IPS DF 6.9 (cell line): ENCODE measurements around the gene DCDC2C.

Experiments
- DNase-seq: peaks from one replicate; pipeline ENCODE4 v3.0.0-alpha.2; 2013; ENCODE audit warnings: low read depth, low spot score
- H3K27ac ChIP-seq: one replicate; pipeline ENCODE4 v1.5.1; 2013; ENCODE audit warnings: low read length, control low read depth
- H3K27me3 ChIP-seq: 2 replicates; pipeline ENCODE4 v1.6.1; 2013; ENCODE audit warnings: mild to moderate bottlenecking, low read length; ENCODE audit not compliant: control insufficient read depth, insufficient read depth
- H3K36me3 ChIP-seq: 2 replicates; pipeline ENCODE4 v1.6.1; 2013; ENCODE audit warnings: low read length; ENCODE audit not compliant: control insufficient read depth, insufficient read depth
- H3K4me1 ChIP-seq: 2 replicates; pipeline ENCODE4 v1.6.1; 2013; ENCODE audit warnings: low read length; ENCODE audit not compliant: control insufficient read depth, insufficient read depth
- H3K4me3 ChIP-seq: 2 replicates; pipeline ENCODE4 v1.5.1; 2013; ENCODE audit warnings: mild to moderate bottlenecking, low read length
- H3K9me3 ChIP-seq: 2 replicates; pipeline ENCODE4 v1.6.1; 2013; ENCODE audit warnings: low read length, inconsistent platforms; ENCODE audit not compliant: control insufficient read depth, insufficient read depth
- WGBS: extraction: QIAGEN DNeasy Blood & Tissue Kit; methylation state at CpG from one replicate; pipeline ENCODE4 v1.1.7; 2013; ENCODE audit warnings: mixed read lengths, missing lambda C conversion rate; ENCODE audit not compliant: insufficient read length, insufficient coverage; 5-methylcytosine and 5-hydroxymethylcytosine counted together

Gene DCDC2C

DNA sequence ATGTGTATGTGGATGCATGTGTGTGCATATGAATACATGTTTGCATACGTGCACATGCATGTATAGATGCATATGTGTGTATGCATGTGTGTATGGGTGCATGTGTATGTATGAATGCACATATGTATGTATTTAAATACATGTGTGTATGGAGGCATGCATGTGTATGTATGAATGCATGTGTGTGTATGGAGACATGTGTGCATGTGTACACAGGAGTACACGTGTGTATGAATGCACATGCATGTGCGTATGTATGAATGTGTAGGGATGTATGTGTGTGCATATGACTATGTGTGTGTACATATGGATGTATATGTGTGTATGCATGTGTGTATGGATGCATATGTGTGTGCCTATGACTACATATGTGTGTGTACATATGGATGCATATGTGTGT, 51.9 kb downstream of the DCDC2C start:
- H3K36me3 ChIP-seq, result no peaks in the 10 kb centered on the region
- no peaks in the 10 kb centered on the region for H3K27me3 ChIP-seq
- H3K27ac ChIP-seq, result no peak overlapping the region

DNA sequence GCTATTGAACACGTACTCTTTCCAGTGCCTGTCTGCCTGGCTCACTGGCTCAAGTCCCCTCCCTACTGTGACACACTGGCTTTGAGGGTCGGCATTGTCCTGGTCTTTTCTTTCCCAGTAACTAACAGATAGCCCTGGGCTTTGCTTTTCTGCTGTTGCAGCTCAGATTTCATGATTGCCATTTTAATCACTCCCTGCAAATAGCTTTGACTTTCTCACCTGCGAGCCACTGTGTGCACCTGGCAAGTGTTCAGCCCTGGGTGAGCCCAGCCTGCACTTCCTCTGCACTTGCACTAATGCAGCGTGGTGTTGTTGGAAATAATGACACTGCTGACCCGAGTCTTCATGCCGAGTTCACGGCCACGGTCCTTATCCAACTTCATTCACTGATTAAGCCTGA, 52.9 kb downstream of the DCDC2C start:
- Histone ChIP-seq H3K9me3 (no peaks in the 10 kb centered on the region), H3K27me3 (no peaks in the 10 kb centered on the region), H3K4me1 (no peaks in the 10 kb centered on the region), H3K36me3 (no peaks in the 10 kb centered on the region), H3K27ac (no peak overlapping the region), H3K4me3 (no peak overlapping the region)
- no CpG with 5 or more reads among the region's 8 CpGs for WGBS
- no peak for DNase-seq

More for the DNA sequence above, 51.9 kb downstream of the DCDC2C start:
- H3K4me3 ChIP-seq, result no peak overlapping the region
- no peak for DNase-seq
- H3K4me1 ChIP-seq, result no peaks in the 10 kb centered on the region
- H3K9me3 ChIP-seq, result no peaks in the 10 kb centered on the region
- WGBS, result no CpG with 5 or more reads among the region's 3 CpGs

DNA sequence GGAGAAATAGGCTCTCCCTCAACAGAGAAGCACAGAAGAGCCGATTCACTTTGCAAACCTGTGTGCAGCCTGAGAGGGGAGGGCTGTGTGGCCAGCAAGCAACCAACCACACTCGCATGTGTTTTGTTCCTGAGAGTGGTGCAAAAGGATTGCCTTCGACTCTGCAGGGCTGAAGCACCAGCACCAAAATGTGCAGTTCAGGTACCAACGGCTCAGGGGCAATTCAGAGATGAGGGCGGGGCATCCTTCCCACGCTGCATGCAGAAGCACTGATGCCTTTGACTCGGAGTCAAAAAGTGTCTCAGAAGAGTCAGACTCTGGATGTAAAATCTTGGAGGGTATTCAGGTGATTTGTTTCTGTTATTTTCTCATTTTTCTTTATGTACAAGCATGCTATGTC, 55.5 kb downstream of the DCDC2C start:
- no peak overlapping the region for H3K27ac ChIP-seq
- no peaks in the 10 kb centered on the region for H3K4me1 ChIP-seq
- H3K4me3 ChIP-seq, result no peak overlapping the region
- H3K27me3 ChIP-seq, result no peaks in the 10 kb centered on the region
- WGBS, result no CpG with 5 or more reads among the region's 7 CpGs
- no peak for DNase-seq
- no peaks in the 10 kb centered on the region for H3K36me3 ChIP-seq
- no peaks in the 10 kb centered on the region for H3K9me3 ChIP-seq

DNA sequence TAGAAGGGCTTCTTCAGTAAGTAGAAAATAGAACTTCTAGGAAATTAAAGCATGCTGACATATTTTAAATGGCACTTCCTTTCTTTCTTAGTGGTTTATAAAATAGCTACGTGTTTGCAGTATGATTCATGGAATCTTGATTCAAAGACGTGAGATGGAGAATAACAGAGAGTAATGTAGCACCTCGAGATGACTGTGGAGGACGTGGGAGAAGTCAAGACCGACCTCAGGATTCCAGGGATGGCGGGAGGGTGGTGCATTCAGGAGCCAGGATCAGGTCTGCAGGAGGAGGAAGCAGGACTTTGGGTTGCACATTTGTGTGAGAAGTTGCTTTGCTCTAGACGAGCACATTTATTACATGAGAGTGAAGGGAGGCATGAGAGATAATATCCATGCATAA, 56.0 kb downstream of the DCDC2C start:
- Histone ChIP-seq H3K4me1 (no peaks in the 10 kb centered on the region), H3K9me3 (no peaks in the 10 kb centered on the region)

DNA sequence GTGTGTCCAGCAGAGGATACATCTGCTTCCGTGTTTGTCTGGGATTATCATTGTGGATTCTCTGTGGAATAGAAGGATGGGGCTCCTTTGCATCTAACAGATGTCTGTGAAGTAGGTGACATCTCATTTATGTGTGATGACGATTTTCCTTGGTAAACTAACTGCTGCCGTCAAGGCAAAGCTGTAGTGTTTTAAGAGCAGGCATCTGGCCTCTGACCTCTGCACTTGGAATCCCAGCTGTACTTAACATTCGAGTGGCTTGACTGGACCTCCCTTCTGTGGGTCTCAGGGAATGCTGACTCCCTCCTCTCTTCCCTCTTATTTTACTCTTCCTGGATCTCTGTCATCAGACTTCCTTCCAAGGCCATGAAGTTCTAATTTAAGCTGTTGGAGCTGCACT, 56.4 kb downstream of the DCDC2C start:
- H3K27ac ChIP-seq, result no peak overlapping the region
- no CpG with 5 or more reads among the region's 4 CpGs for WGBS
- no peaks in the 10 kb centered on the region for H3K27me3 ChIP-seq
- no peaks in the 10 kb centered on the region for H3K9me3 ChIP-seq
- H3K36me3 ChIP-seq, result no peaks in the 10 kb centered on the region
- H3K4me3 ChIP-seq, result no peak overlapping the region
- DNase-seq, result no peak
- no peaks in the 10 kb centered on the region for H3K4me1 ChIP-seq

More for the DNA sequence above, 56.0 kb downstream of the DCDC2C start:
- Histone ChIP-seq H3K4me3 (no peak overlapping the region), H3K27me3 (no peaks in the 10 kb centered on the region), H3K27ac (no peak overlapping the region), H3K36me3 (no peaks in the 10 kb centered on the region)
- no CpG with 5 or more reads among the region's 7 CpGs for WGBS
- DNase-seq, result no peak

DNA sequence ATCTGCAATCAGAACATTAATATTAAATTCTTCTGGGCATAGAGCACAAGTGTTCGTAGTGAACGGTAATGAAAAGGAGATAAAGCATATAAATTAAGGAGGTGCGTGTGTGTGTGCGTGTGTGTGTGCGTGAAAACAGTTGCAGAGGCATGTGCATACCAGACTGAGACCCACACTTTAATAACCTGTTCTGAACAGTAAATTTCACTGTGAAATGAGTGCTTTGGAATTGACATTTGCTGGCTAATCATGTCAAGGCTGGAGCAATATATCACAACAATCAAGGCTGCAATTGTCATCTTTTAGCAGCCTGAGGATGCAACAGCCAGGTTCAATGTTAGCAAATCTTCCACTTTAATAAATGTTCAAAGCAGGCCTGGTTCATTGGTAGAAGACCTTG, 57.9 kb downstream of the DCDC2C start:
- WGBS, result 100% methylated on average over 5 of the region's 5 CpGs
- DNase-seq, result no peak
- Histone ChIP-seq H3K36me3 (no peaks in the 10 kb centered on the region), H3K4me3 (no peak overlapping the region), H3K27ac (no peak overlapping the region), H3K9me3 (no peaks in the 10 kb centered on the region), H3K27me3 (no peaks in the 10 kb centered on the region), H3K4me1 (no peaks in the 10 kb centered on the region)

DNA sequence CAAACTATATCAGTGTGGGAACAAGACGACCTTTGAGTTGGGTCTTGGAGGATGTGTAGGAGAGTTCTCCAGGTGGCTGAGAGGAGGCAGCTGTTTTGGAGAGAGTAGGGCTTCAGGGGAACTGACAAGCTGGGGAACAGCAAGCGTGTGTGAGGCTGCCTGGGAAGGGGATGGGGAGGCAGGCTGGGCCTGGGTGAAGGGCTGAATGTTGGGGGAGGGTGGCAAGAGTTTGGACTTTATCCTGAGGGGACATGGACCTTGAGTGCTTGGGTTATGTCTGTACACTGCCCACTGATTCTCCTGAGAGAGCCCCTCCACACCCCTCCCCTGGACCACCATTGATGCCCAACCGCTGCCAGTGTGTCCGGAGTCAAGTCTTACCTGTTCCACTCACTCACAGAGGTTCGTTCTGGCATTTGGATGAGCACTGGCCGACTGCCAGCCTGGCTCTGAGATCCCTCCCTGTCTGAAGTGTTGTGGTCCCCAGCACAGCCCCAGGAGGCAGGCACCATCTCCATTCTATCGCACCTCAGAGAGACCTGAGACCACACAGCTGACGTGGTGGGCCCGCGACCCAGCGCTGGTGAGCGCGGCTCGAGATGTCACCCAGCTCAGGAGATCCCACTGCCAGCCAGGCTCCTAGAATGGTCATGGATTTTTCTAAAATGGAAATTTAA, 59.5 kb downstream of the DCDC2C start:
- DNase-seq, result no peak
- Histone ChIP-seq H3K27ac (no peak overlapping the region), H3K4me3 (no peak overlapping the region), H3K9me3 (no peaks in the 10 kb centered on the region), H3K4me1 (no peaks in the 10 kb centered on the region), H3K36me3 (no peaks in the 10 kb centered on the region), H3K27me3 (no peaks in the 10 kb centered on the region)
- WGBS, result no CpG with 5 or more reads among the region's 14 CpGs

DNA sequence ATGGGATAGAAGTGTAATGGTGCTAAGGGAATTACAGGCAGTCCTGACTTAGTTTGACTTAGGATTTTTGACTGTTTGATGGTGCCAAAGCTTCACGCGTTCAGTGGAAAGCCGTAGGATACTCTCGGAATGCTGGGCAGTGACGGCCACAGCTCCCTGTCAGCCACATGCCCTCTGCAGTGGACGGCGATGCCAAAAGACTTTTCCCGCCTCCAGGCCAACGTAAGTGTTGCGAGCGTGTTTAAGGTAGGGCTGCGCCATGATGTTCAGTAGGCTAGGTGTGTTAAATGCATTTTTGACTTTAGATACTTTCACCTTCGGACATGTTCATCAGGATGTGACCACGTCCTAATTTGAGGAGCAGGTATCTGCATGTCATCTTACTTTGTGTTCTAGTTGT, 63.4 kb downstream of the DCDC2C start:
- H3K27me3 ChIP-seq, result no peaks in the 10 kb centered on the region
- WGBS, result no CpG with 5 or more reads among the region's 14 CpGs
- H3K4me1 ChIP-seq, result no peaks in the 10 kb centered on the region
- no peak overlapping the region for H3K4me3 ChIP-seq
- no peaks in the 10 kb centered on the region for H3K36me3 ChIP-seq
- DNase-seq, result no peak
- H3K9me3 ChIP-seq, result no peaks in the 10 kb centered on the region
- no peak overlapping the region for H3K27ac ChIP-seq

DNA sequence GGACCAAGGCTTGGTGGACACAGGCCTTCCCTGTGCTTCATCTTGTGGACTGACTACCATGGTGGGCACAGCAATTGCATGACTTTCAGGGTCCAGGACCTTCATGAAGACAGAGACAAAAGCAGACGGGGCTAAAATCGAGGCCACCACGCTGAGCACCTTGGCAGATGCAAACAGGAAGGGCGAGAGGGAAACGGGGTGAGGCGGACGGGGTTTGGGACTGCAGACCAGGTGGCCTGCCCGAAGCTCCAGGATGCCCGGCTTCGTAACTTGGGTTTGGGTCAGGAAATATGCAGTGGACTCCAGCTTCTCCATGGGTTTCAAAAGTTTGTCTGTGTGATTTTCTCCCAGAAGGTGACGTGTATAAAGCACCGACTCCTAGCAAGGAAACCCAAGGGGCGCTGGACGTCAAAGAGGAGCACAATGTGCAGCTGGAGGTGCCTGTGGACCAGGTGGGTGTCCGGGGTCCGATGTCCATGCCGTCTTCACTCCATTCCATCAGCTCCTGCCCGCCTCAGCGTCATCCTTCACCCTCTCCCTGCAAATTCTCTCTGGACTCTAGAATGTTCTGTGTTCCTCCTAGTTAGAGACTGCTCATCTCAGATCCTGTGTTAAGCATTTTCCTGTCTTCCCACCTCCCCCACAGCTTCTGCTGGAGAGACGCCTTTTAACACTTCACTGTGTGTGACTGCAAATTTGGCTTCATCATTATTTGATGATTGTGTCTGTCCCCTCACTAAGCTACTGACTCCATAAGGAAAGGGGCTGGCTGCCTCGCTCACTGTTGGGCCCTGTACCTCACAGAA, 65.8 kb downstream of the DCDC2C start:
- Histone ChIP-seq H3K4me1 (no peaks in the 10 kb centered on the region), H3K27me3 (no peaks in the 10 kb centered on the region), H3K36me3 (no peaks in the 10 kb centered on the region), H3K4me3 (no peak overlapping the region), H3K9me3 (no peaks in the 10 kb centered on the region), H3K27ac (no peak overlapping the region)
- DNase-seq, result no peak
- WGBS, result no CpG with 5 or more reads among the region's 21 CpGs

DNA sequence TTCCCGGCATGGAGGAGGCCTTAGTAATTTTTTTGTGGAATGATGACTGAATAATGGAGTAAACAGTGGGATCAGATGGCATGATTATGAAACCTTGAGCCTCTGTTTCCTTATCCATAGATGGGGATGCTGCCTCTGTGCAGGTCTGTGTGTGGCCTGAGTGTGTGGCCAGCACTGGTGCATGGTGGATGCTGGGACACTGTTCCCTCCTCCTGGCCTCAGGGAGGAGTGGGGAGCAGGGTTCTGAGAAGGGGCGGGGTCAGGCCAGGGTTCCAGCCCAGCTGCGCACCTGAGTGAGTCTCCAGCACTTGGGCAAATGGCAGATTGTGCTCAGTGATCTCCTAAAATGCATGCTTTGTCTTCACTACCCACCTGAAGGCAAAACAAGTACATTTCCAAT, 66.4 kb downstream of the DCDC2C start:
- no peak overlapping the region for H3K27ac ChIP-seq
- no peaks in the 10 kb centered on the region for H3K27me3 ChIP-seq
- H3K4me3 ChIP-seq, result no peak overlapping the region
- no peaks in the 10 kb centered on the region for H3K36me3 ChIP-seq
- no peaks in the 10 kb centered on the region for H3K4me1 ChIP-seq
- no CpG with 5 or more reads among the region's 3 CpGs for WGBS
- H3K9me3 ChIP-seq, result no peaks in the 10 kb centered on the region
- no peak for DNase-seq
